ENCODE results near the gene CCDC78. TPM values are rescaled to one million over a fixed set of nuclear protein-coding genes. Genes with fewer than 3 reads are reported as not detected.

The CCDC78 gene
- polyA plus RNA-seq, 1 donor from 2014 or later, result 10.7 TPM

DNA sequence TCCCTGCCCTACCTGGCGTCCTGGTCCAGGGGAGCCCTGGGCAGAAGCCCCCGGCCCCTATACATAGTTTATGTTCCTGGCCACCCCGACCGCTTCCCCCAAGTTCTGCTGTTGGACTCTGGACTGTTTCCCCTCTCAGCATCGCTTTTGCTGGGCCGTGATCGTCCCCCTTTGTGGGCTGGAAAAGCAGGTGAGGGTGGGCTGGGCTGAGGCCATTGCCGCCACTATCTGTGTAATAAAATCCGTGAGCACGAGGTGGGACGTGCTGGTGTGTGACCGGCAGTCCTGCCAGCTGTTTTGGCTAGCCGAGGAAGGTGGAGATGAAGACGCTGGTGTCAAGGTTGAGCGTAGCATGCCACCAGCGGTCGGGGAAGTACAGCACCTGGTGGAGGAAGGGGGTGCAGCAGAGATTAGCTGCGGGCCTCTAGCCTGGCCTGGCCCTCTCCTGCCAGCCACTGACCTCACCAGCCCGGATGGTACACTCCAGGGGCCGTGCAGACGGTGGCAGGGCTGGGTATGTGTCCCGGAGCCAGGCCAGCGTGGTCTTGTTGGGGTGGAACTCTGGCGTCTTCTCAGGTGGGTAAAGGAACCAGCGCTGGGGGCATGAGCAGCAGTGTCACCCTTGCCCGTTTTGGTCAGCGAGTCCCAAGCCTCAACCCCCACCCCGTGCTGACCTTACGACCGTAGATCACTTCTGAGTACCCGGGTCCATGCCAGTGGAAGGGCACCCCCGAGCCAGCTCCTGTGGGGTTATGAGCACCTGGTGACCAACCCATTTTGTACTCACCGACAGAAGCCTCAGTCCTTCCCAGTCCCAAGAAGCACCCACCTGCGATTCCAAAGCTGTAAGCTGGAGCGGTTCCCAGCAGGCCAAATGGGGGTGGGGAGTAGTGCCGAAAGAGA, 43.5 kb downstream of the CCDC78 start:
- H3K79me2 ChIP-seq (replicated peaks; ENCODE audit: insufficient read depth, low read length), result peaks cover 20% of the 10 kb centered on the region
- TF ChIP-seq POLR2AphosphoS5 (IDR thresholded peaks at IDR 0.05), result no peak
- no peak for TF ChIP-seq CTCF (IDR thresholded peaks at IDR 0.05; ENCODE audit: poor library complexity, severe bottlenecking)
- no peak for TF ChIP-seq MXI1 (conservative IDR thresholded peaks at IDR 0.05; ENCODE audit: poor library complexity, severe bottlenecking)
- no peak for TF ChIP-seq REST (IDR thresholded peaks at IDR 0.05; ENCODE audit: borderline replicate concordance)
- TF ChIP-seq TAF1 (IDR thresholded peaks at IDR 0.05; ENCODE audit: low read depth), result no peak
- TF ChIP-seq SMC3 (conservative IDR thresholded peaks at IDR 0.05; ENCODE audit: poor library complexity), result no peak
- TF ChIP-seq EP300 (conservative IDR thresholded peaks at IDR 0.05; ENCODE audit: poor library complexity, severe bottlenecking), result no peak
- no peak for TF ChIP-seq EZH2 (IDR thresholded peaks at IDR 0.05; ENCODE audit: borderline replicate concordance, insufficient read depth, low read length, poor library complexity, severe bottlenecking)
- no peak for TF ChIP-seq RAD21 (conservative IDR thresholded peaks at IDR 0.05)
- H3K9ac ChIP-seq (ENCODE audit: low read length), result no peak overlapping the region
- H3K27ac ChIP-seq (ENCODE audit: low read length), result no peak overlapping the region
- H3K4me2 ChIP-seq (ENCODE audit: low read length), result no peak overlapping the region
- no peaks in the 10 kb centered on the region for H3K27me3 ChIP-seq (ENCODE audit: insufficient read depth, low read depth, low read length)
- peaks cover 6% of the 10 kb centered on the region for H4K20me1 ChIP-seq (ENCODE audit: insufficient read depth)
- no peaks in the 10 kb centered on the region for H3K9me2 ChIP-seq (ENCODE audit: insufficient read depth, low read length)
- H3K36me3 ChIP-seq (ENCODE audit: insufficient read depth, low read length), result no peaks in the 10 kb centered on the region
- H3F3A ChIP-seq (ENCODE audit: insufficient read depth, low read length, poor library complexity, severe bottlenecking), result no peaks in the 10 kb centered on the region
- H2AFZ ChIP-seq (ENCODE audit: low read depth, low read length), result no peak overlapping the region
- H3K4me3 ChIP-seq (ENCODE audit: low read length), result peak overlapping the region; percentile 71
- H3K9me3 ChIP-seq (ENCODE audit: low read length), result no peaks in the 10 kb centered on the region

DNA sequence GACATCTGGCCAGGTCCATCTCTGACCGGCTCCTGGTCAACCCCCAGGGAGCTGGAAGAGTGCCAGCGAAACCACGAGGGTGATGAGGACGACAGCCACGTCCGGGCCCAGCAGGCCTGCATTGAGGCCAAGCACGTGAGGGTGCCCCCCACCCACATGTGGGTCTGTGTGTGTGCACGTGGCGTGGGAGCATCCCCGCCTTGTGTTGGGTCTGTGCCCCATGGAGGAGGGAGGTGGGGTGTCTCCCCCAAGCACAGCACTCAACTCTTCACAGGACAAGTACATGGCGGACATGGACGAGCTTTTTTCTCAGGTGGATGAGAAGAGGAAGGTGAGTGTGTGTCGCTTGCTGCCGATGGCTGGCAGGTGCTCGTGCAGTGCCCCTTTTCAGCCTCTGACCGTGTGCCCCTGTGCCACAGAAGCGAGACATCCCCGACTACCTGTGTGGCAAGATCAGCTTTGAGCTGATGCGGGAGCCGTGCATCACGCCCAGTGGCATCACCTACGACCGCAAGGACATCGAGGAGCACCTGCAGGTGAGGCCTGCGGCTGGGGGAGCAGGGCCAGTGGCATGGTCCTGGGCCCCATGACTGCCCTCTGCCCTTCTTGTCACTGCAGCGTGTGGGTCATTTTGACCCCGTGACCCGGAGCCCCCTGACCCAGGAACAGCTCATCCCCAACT, 44.4 kb downstream of the CCDC78 start:
- Histone ChIP-seq H3F3A (ENCODE audit: insufficient read depth, low read length, poor library complexity, severe bottlenecking) (no peaks in the 10 kb centered on the region), H4K20me1 (ENCODE audit: insufficient read depth) (peaks cover 6% of the 10 kb centered on the region), H3K9me2 (ENCODE audit: insufficient read depth, low read length) (no peaks in the 10 kb centered on the region), H3K27me3 (ENCODE audit: insufficient read depth, low read depth, low read length) (no peaks in the 10 kb centered on the region), H3K9ac (ENCODE audit: low read length) (no peak overlapping the region), H3K36me3 (ENCODE audit: insufficient read depth, low read length) (no peaks in the 10 kb centered on the region), H2AFZ (ENCODE audit: low read depth, low read length) (no peak overlapping the region), H3K4me2 (ENCODE audit: low read length) (no peak overlapping the region), H3K4me3 (ENCODE audit: low read length) (peak overlapping the region; percentile 70), H3K9me3 (ENCODE audit: low read length) (no peaks in the 10 kb centered on the region), H3K79me2 (replicated peaks; ENCODE audit: insufficient read depth, low read length) (peaks cover 20% of the 10 kb centered on the region), H3K27ac (ENCODE audit: low read length) (no peak overlapping the region)
- no peak for TF ChIP-seq RAD21 (conservative IDR thresholded peaks at IDR 0.05)
- TF ChIP-seq TAF1 (IDR thresholded peaks at IDR 0.05; ENCODE audit: low read depth), result no peak
- no peak for TF ChIP-seq EP300 (conservative IDR thresholded peaks at IDR 0.05; ENCODE audit: poor library complexity, severe bottlenecking)
- TF ChIP-seq POLR2AphosphoS5 (IDR thresholded peaks at IDR 0.05), result no peak
- TF ChIP-seq CTCF (IDR thresholded peaks at IDR 0.05; ENCODE audit: poor library complexity, severe bottlenecking), result no peak
- TF ChIP-seq REST (IDR thresholded peaks at IDR 0.05; ENCODE audit: borderline replicate concordance), result no peak
- TF ChIP-seq SMC3 (conservative IDR thresholded peaks at IDR 0.05; ENCODE audit: poor library complexity), result no peak
- no peak for TF ChIP-seq EZH2 (IDR thresholded peaks at IDR 0.05; ENCODE audit: borderline replicate concordance, insufficient read depth, low read length, poor library complexity, severe bottlenecking)
- no peak for TF ChIP-seq MXI1 (conservative IDR thresholded peaks at IDR 0.05; ENCODE audit: poor library complexity, severe bottlenecking)

Measured in neural cell (in vitro differentiated cells).